ENCODE measurements around the gene FRMD8. TPM values are rescaled to one million over a fixed set of nuclear protein-coding genes. Genes with fewer than 3 reads are reported as not detected.
"Not testable (repeated sequence)": the region's sequence is repeated elsewhere in the genome, so short reads cannot be mapped to it uniquely, and the experiment has no call there.

FRMD8 gene
- total and polyA plus RNA-seq, 10 donors: 19.3 to 128 (median 84.0) TPM

GRCh38 chr11:65411681-65412070 lies 25.2 kb downstream of the FRMD8 start:
- Histone ChIP-seq H3K9me3 (no peaks in the 10 kb centered on the region), H3K4me1 (peaks cover 9 to 59% (median 34%) of the 10 kb centered on the region in 6 donors), H3K36me3 (peaks cover 5 to 82% (median 68%) of the 10 kb centered on the region in 6 donors), H3K4me3 (no peak overlapping the region), H3K27ac (peak overlapping the region in 1 of 8 donors; percentile 7), H3K27me3 (replicated peaks in 1 of 7) (no peaks in the 10 kb centered on the region)
- DNase-seq: peak; percentile 54
- intact Hi-C loops (cut with DNase I; ENCODE audit: low total_unique reads): no loop called here
- WGBS, 5 donors: 65 to 94% (median 86%) methylated on average over 4 to 5 of the region's 5 CpGs
- no peak for TF ChIP-seq POLR2AphosphoS5 (IDR thresholded peaks at IDR 0.05)
- no peak for TF ChIP-seq CTCF (IDR thresholded peaks at IDR 0.05 in 8 of 11, conservative IDR thresholded peaks at IDR 0.05 in 3 of 11)
- TF ChIP-seq POLR2A (IDR thresholded peaks at IDR 0.05): no peak

- Histone ChIP-seq H3K36me3 (peaks cover 5 to 74% (median 60%) of the 10 kb centered on the region in 6 donors), H3K27me3 (replicated peaks in 1 of 7) (no peaks in the 10 kb centered on the region), H3K9me3 (no peaks in the 10 kb centered on the region), H3K27ac (peak overlapping the region in 1 of 8 donors; percentile 7), H3K4me3 (no peak overlapping the region), H3K4me1 (peaks cover 16 to 59% (median 37%) of the 10 kb centered on the region in 6 donors)
- intact Hi-C loops (cut with DNase I; ENCODE audit: low total_unique reads): no loop called here
- WGBS, 5 donors: 82 to 88% (median 83%) methylated on average over 22 to 24 of the region's 24 CpGs
- DNase-seq: peak; percentile 59
- TF ChIP-seq POLR2AphosphoS5 (IDR thresholded peaks at IDR 0.05) (peak in 1 of 3 donors; percentile 5), POLR2A (IDR thresholded peaks at IDR 0.05) (no peak)
Measured at GRCh38 chr11:65412271-65413076, 26.0 kb downstream of the FRMD8 start.

- Histone ChIP-seq H3K4me1 (peaks cover 22 to 59% (median 38%) of the 10 kb centered on the region in 6 donors), H3K36me3 (peaks cover 5 to 67% (median 53%) of the 10 kb centered on the region in 6 donors)
- H3K9me3 ChIP-seq; H3K27me3 ChIP-seq (replicated peaks in 1 of 7); intact Hi-C loops (cut with DNase I; ENCODE audit: low total_unique reads); H3K4me3 ChIP-seq; H3K27ac ChIP-seq: not testable (repeated sequence)
- peak; percentile 47 for DNase-seq
- WGBS, 5 donors: 89 to 96% (median 92%) methylated on average over 15 of the region's 15 CpGs
Measured at GRCh38 chr11:65413077-65413664, 26.7 kb downstream of the FRMD8 start.

GRCh38 chr11:65414776-65415498 lies 28.5 kb downstream of the FRMD8 start:
- WGBS, 5 donors: 82 to 94% (median 87%) methylated on average over 9 to 11 of the region's 11 CpGs
- peaks cover 5 to 49% (median 36%) of the 10 kb centered on the region in 6 donors for H3K36me3 ChIP-seq
- no peak for TF ChIP-seq POLR2A (IDR thresholded peaks at IDR 0.05)
- TF ChIP-seq POLR2AphosphoS5 (IDR thresholded peaks at IDR 0.05): peak in 1 of 3 donors; percentile 19
- no peak for TF ChIP-seq CTCF (IDR thresholded peaks at IDR 0.05 in 8 of 11, conservative IDR thresholded peaks at IDR 0.05 in 3 of 11)
- no peaks in the 10 kb centered on the region for H3K27me3 ChIP-seq (replicated peaks in 1 of 7)
- H3K4me1 ChIP-seq: peaks cover 30 to 59% (median 46%) of the 10 kb centered on the region in 6 donors
- intact Hi-C loops (cut with DNase I; ENCODE audit: low total_unique reads): no loop called here
- H3K27ac ChIP-seq: peak overlapping the region in 2 of 8 donors; percentile 30 to 97
- no peak overlapping the region for H3K4me3 ChIP-seq
- no peak for DNase-seq
- H3K9me3 ChIP-seq: no peaks in the 10 kb centered on the region

Data from spleen (tissue), 11 donors.